ENCODE measurements around the gene HDAC10.
A peak's percentile ranks its signal among the peaks of the same experiment; 100 is the strongest.
"Not testable (repeated sequence)": the region's sequence is repeated elsewhere in the genome, so short reads cannot be mapped to it uniquely, and the experiment has no call there.

The HDAC10 gene

GRCh38 chr22:50213263-50213662, 37.8 kb downstream of the HDAC10 start:
- no peak for DNase-seq

GRCh38 chr22:50211147-50211546, 39.9 kb downstream of the HDAC10 start:
- no peak for DNase-seq

GRCh38 chr22:50210378-50211139, 40.5 kb downstream of the HDAC10 start:
- no peak for DNase-seq

- peak; percentile 76 to 78 for DNase-seq
These were observed 41.2 kb downstream of the HDAC10 start for GRCh38 chr22:50209893-50210292.

- DNase-seq: no peak
These were observed 41.8 kb downstream of the HDAC10 start for GRCh38 chr22:50208939-50209892.

GRCh38 chr22:50208430-50208938, 42.6 kb downstream of the HDAC10 start:
- DNase-seq: no peak

GRCh38 chr22:50207383-50208140, 43.5 kb downstream of the HDAC10 start:
- DNase-seq: no peak

- DNase-seq: no peak
These were observed 44.5 kb downstream of the HDAC10 start for GRCh38 chr22:50206599-50206998.

- DNase-seq: no peak
These were observed 45.1 kb downstream of the HDAC10 start for GRCh38 chr22:50205781-50206569.

- not testable (repeated sequence) for DNase-seq
These were observed 46.1 kb downstream of the HDAC10 start for GRCh38 chr22:50204998-50205397.

GRCh38 chr22:50204571-50204970, 46.5 kb downstream of the HDAC10 start:
- no peak for DNase-seq

- no peak for DNase-seq
These were observed 47.8 kb downstream of the HDAC10 start for GRCh38 chr22:50203288-50203687.

GRCh38 chr22:50202130-50202666, 48.9 kb downstream of the HDAC10 start:
- DNase-seq: no peak

GRCh38 chr22:50201191-50202129, 49.6 kb downstream of the HDAC10 start:
- peak in 1 of 2 donors; percentile 25 for DNase-seq

- peak; percentile 94 to 95 for DNase-seq
These were observed 50.4 kb downstream of the HDAC10 start, which contains the start of gene SELENOO for GRCh38 chr22:50200461-50201190. Gene SELENOO, plus strand, starts transcription at chr22:50201011. Its CDS starts 26 bp downstream, at chr22:50201037.

- no peak for DNase-seq
These were observed 51.1 kb downstream of the HDAC10 start for GRCh38 chr22:50199829-50200460.

- no peak for DNase-seq
These were observed 51.8 kb downstream of the HDAC10 start for GRCh38 chr22:50199251-50199721.

- DNase-seq: no peak
These were observed 52.4 kb downstream of the HDAC10 start for GRCh38 chr22:50198624-50199017.

All from stimulated activated CD4-positive, alpha-beta T cell treated with anti-CD3 and anti-CD28 coated beads, Interleukin-2, amount 100 ng/mL, for 24 hours (primary cell).